ENCODE measurements around the gene COL6A6.

DNA sequence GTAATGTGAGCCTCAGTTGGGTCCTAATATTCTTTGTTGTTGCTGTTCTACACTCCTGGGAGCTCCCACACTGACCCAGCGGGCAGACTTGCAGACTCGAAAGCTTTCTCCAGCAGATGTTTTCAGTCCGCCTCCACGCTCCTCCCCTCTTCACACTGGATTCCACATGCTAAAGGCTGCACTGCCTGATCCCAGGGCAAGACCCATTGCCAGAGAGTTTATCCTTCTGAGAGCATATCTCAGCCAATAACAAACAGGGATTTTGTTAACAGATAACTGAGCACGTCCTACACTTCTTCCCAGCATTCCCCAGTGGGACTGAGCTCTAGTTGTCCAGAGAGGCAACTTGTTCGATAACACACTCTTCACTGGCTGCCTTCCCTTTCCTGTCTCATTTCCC, 8.0 kb upstream of the COL6A6 start:
- TF ChIP-seq, protein P1, sequence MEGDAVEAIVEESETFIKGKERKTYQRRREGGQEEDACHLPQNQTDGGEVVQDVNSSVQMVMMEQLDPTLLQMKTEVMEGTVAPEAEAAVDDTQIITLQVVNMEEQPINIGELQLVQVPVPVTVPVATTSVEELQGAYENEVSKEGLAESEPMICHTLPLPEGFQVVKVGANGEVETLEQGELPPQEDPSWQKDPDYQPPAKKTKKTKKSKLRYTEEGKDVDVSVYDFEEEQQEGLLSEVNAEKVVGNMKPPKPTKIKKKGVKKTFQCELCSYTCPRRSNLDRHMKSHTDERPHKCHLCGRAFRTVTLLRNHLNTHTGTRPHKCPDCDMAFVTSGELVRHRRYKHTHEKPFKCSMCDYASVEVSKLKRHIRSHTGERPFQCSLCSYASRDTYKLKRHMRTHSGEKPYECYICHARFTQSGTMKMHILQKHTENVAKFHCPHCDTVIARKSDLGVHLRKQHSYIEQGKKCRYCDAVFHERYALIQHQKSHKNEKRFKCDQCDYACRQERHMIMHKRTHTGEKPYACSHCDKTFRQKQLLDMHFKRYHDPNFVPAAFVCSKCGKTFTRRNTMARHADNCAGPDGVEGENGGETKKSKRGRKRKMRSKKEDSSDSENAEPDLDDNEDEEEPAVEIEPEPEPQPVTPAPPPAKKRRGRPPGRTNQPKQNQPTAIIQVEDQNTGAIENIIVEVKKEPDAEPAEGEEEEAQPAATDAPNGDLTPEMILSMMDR (conservative IDR thresholded peaks at IDR 0.05 in 1 of 2, IDR thresholded peaks at IDR 0.05 in 1 of 2; ENCODE audit: extremely low read depth in 1 of 2, insufficient read depth in 1 of 2, low read depth in 1 of 2, low read length in 2 of 2): no peak
- TF ChIP-seq EZH2 (IDR thresholded peaks at IDR 0.05; ENCODE audit: borderline replicate concordance, low read length): no peak

Data from mammary epithelial cell (primary cell).